ENCODE data around the gene FAXC.

Gene FAXC

GRCh38 chr6:99349171-99350141, at the start of gene FAXC:
TSS of gene FAXC (minus strand) at chr6:99349674. CDS start at chr6:99349372, 302 bp downstream.
- in situ Hi-C loops (cut with HindIII; ENCODE audit: low sequenced_read_pairs), result no loop called here

DNA sequence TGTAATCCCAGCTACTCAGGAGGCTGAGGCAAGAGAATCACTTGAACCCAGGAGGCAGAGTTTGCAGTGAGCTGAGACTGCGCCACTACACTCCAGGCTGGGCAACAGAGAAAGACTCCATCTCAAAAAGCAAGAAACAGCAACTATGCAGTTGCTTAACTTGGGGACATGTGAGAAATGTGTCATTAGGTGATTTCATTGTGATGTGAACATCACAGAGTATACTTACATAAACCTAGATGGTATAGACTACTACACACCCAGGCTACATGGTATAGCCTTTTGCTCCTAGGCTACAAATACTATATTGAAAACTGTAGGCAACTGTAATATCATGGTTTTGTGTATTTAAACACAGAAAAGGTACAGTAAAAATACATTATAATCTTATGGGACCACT, 47.8 kb upstream of the FAXC start:
- in situ Hi-C loops (cut with HindIII; ENCODE audit: low sequenced_read_pairs), result no loop called here

DNA sequence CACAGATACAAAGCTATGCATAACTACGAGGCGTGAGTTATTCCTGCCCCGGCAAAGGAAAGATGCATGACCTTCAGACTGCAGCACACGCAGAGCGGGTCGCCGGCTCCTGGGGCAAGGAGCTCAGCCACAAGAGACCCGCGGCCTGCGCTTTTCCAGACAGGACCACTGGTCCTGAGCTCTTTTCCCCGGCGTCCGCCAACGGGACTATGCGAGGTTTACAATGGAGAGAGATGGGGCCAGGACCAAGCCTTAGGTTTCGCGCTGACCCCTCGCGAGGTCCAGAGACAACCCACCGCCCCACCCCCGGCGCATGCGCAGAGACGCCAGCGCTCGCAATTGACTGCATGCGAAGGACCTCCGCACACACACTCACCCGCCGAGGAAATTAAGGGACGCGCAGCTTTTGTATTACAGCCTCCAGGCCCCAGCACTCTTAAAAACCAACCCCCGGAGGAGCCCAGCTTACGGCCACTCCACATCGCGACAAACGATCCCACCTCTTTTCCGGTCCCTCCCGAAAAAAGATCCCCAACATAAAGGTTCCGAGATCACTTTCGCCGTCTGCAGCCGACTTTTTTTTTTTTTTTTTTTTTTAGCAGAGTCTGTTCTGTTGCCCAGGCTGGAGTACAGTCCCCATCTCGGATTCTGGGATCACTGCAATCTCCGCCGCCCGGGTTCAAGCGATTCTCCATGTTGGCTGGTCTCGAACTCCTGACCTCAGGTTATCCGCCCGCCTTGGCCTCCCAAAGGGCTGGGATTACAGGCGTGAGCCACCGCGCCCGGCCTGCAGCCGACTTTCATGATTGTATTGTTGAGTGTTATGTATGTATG, 44.4 kb upstream of the FAXC start, which contains the start of gene COQ3:
TSS of gene COQ3 (minus strand) at position 498 of the 834 bp plus-strand sequence. CDS start at position 482, 16 bp downstream.
- in situ Hi-C loops (cut with HindIII; ENCODE audit: low sequenced_read_pairs), result no loop called here

DNA sequence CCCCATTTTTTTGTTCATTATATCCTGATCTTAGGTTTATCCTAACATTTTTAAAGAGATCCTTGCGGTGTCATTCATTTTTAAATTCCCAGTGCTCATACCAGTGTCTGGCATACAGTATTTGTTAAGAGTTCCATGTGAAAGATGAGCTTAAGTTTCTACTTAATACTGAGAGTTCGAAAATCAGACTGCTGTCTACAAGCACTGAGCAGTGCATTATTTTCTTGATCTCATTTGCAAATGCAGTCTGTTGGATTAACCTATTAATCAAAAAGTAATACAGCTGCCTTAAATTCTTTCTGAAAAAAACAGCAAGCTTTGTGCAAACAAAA, 43.9 kb upstream of the FAXC start:
- in situ Hi-C loops (cut with HindIII; ENCODE audit: low sequenced_read_pairs), result no loop called here

DNA sequence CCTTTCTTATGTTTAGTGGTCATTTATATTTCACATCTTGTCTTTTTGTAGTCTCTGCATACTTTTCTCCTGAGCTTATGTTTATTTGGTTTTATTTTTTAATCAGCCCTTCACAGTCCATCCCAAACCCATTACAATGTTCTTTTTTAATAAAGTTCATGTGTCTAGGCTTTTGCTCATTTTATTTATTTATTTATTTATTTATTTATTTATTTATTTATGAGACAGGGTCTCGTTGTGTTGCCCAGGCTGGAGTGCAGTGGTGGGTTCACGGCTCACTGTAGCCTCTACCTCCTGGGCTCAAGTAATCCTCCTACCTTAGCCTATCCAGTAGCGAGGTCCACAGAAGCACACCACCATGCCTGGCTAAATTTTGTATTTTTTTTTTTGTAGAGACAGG, 41.4 kb upstream of the FAXC start:
- in situ Hi-C loops (cut with HindIII; ENCODE audit: low sequenced_read_pairs), result no loop called here

DNA sequence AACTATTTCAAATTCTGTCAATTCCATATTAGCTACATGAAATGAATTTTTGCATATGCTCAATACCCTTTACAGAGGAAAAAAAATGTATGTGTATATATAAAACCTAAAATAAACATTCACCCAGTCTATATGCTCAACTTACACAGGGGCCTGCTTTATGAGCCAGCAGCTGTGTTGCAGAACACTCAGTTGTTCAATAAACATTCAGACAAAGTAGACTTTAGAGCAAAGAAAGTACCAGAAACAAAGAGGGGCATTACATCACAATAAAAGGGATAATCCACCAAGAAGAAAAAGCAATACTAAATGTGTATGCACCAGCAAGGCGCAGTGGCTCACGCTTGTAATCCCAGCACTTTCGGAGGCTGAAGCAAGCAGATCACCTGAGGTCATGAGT, 35.0 kb upstream of the FAXC start:
- in situ Hi-C loops (cut with HindIII; ENCODE audit: low sequenced_read_pairs), result no loop called here

DNA sequence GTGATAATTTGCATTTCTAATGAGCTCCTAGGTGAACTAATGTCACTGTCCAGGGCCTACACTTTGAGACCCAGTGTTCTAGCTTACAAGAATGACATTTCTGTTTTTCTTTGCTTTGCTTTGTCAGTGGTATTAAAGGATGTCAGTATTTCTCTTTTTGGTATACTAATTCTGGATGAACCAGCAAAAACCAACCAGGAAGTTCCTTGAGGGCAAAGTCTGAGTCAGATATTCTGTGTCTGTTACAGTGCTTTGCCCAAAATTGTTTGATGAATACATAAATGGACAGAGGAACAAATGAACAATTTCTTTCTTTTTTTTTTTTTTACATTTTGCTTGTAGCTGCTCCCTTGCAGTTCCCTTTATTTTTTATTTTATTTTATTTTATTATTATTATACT, 29.2 kb upstream of the FAXC start:
- in situ Hi-C loops (cut with HindIII; ENCODE audit: low sequenced_read_pairs), result no loop called here

DNA sequence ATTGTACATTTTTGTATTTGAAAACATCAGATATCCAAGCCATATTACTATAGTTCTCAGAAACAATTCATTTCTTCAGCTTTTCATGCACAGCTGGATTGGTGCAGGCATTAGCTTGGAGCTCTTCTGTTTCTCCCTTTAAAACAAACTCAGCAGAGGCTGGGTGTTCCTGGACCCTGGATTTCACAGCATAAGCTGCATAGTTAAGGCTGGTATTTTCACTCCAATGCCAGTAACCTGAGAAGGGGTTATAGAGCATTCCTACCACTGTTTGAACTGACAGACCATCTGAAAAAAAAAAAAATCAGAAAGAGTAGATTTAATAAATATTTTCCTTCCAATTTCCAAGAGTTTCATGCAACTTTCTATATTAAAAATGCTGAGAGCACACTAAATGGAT, 20.1 kb upstream of the FAXC start:
- in situ Hi-C loops (cut with HindIII; ENCODE audit: low sequenced_read_pairs), result no loop called here

- in situ Hi-C loops (cut with HindIII; ENCODE audit: low sequenced_read_pairs), result no loop called here
Observed at GRCh38 chr6:99366852-99367251, 17.4 kb upstream of the FAXC start.

- in situ Hi-C loops (cut with HindIII; ENCODE audit: low sequenced_read_pairs), result no loop called here
Observed at GRCh38 chr6:99364026-99364425, 14.6 kb upstream of the FAXC start.

GRCh38 chr6:99362678-99363268, 13.3 kb upstream of the FAXC start:
- in situ Hi-C loops (cut with HindIII; ENCODE audit: low sequenced_read_pairs), result no loop called here

GRCh38 chr6:99359800-99360199, 10.3 kb upstream of the FAXC start:
- in situ Hi-C loops (cut with HindIII; ENCODE audit: low sequenced_read_pairs), result no loop called here

- in situ Hi-C loops (cut with HindIII; ENCODE audit: low sequenced_read_pairs), result no loop called here
Observed at GRCh38 chr6:99356641-99357040, 7.2 kb upstream of the FAXC start.

GRCh38 chr6:99354983-99355382, 5.5 kb upstream of the FAXC start:
- in situ Hi-C loops (cut with HindIII; ENCODE audit: low sequenced_read_pairs), result no loop called here

DNA sequence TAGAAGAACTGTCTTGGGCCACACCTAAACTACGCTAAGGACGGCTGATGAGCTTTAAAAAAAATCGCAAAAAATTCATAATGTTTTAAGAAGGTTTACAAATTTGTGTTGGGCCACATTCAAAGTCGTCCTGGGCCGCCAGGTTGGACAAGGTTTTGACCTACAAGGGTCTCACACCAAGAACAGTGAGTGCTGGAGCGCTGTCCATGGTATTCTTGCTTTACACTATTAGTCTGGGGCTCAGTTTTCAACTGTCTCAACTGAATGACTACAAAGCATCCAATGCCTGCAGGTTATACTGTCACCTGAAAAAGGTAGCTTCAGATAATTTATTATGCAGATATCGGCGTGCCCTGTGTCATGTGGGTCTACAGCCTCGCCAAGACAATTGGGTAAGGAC, 3.7 kb upstream of the FAXC start:
- in situ Hi-C loops (cut with HindIII; ENCODE audit: low sequenced_read_pairs), result no loop called here

DNA sequence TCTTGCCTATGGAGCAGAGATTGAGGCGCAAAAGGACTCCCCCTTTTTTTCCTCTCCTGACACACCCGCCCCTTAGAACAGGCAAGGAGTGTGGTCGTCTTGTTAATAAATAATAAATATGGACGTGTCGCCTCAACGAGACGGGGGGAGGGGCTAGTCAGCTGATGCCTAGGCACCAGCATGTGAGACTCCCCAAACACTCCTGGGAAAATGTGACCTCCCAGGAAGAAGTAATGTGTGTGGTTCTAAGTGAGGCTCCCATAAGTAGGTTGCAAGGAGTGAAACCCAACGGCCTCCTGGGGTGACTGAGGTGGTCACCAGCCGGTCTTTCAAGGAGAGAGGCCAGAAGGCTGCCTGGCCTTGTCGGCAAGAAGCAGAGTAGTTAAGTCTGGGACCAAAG, 1.1 kb upstream of the FAXC start:
- in situ Hi-C loops (cut with HindIII; ENCODE audit: low sequenced_read_pairs), result no loop called here

- in situ Hi-C loops (cut with HindIII; ENCODE audit: low sequenced_read_pairs), result no loop called here
Observed at GRCh38 chr6:99348288-99349170, 945 bp downstream of the FAXC start.

- in situ Hi-C loops (cut with HindIII; ENCODE audit: low sequenced_read_pairs), result no loop called here
Observed at GRCh38 chr6:99347804-99348203, 1.7 kb downstream of the FAXC start.

DNA sequence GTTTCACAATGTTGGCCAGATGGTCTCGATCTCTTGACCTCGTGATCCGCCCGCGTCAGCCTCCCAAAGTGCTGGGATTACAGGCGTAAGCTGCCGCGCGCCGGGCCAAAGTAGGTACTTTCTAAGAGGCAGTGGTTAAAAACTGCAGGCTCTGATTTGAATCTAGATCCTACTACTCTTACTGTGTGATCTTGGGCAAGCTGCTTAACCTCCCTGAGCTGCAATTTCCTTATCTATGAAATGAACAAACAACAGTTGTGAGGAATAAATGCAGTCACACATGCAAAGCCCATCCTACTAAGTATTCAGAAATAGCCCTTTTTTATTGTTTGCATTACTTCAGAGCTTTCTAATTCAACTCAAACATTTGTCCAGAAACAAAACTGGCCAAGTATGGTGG, 2.9 kb downstream of the FAXC start:
- in situ Hi-C loops (cut with HindIII; ENCODE audit: low sequenced_read_pairs), result no loop called here

GRCh38 chr6:99345164-99345563, 4.3 kb downstream of the FAXC start:
- in situ Hi-C loops (cut with HindIII; ENCODE audit: low sequenced_read_pairs), result no loop called here
